Fibroblast of skin of left biceps (primary cell): Measurements from ENCODE around the gene ZNF319.

Experiments used
- DNase-seq, 2 experiments: peaks; one replicate each; pipeline ENCODE4 v3.0.0-alpha.2; 2013; ENCODE audit warnings: low read depth in 2 of 2

ZNF319 gene

GRCh38 chr16:57999971-58000705 lies at the start of gene ZNF319:
Gene ZNF319, minus strand, starts transcription at chr16:58000672. Its CDS starts 2,407 bp downstream, at chr16:57998265.
- DNase-seq = no peak

GRCh38 chr16:58049232-58050185 lies 49.0 kb upstream of the ZNF319 start:
- no peak for DNase-seq

- no peak for DNase-seq
Observed at GRCh38 chr16:58048494-58049231, 48.2 kb upstream of the ZNF319 start.

GRCh38 chr16:58047557-58048348 lies 47.3 kb upstream of the ZNF319 start:
- no peak for DNase-seq

GRCh38 chr16:58046936-58047335 lies 46.5 kb upstream of the ZNF319 start:
- no peak for DNase-seq

- DNase-seq = no peak
Observed at GRCh38 chr16:58046054-58046881, 45.8 kb upstream of the ZNF319 start.

GRCh38 chr16:58045096-58045495 lies 44.6 kb upstream of the ZNF319 start:
- DNase-seq = no peak

GRCh38 chr16:58044266-58045019 lies 44.0 kb upstream of the ZNF319 start:
- DNase-seq = no peak

- no peak for DNase-seq
Observed at GRCh38 chr16:58043571-58044155, 43.2 kb upstream of the ZNF319 start.

GRCh38 chr16:58042886-58043515 lies 42.5 kb upstream of the ZNF319 start:
- DNase-seq = no peak

GRCh38 chr16:58042001-58042885 lies 41.8 kb upstream of the ZNF319 start:
- no peak for DNase-seq

- no peak for DNase-seq
Observed at GRCh38 chr16:58041628-58041955, 41.1 kb upstream of the ZNF319 start.

- no peak for DNase-seq
Observed at GRCh38 chr16:58040945-58041627, 40.6 kb upstream of the ZNF319 start.

GRCh38 chr16:58040496-58040846 lies 40.0 kb upstream of the ZNF319 start:
- DNase-seq = no peak

GRCh38 chr16:58039829-58040495 lies 39.5 kb upstream of the ZNF319 start:
- no peak for DNase-seq

- DNase-seq = no peak
Observed at GRCh38 chr16:58038219-58038641, 37.8 kb upstream of the ZNF319 start.
